GM19193 (cell line): ENCODE measurements around the gene CRTC2.

Source experiments
- POLR2A ChIP-seq: IDR thresholded peaks from 4 replicates; pipeline ENCODE4 v1.6.1; 2011; ENCODE audit not compliant: insufficient read depth, insufficient read length; ENCODE audit errors: extremely low read depth

The CRTC2 gene

DNA sequence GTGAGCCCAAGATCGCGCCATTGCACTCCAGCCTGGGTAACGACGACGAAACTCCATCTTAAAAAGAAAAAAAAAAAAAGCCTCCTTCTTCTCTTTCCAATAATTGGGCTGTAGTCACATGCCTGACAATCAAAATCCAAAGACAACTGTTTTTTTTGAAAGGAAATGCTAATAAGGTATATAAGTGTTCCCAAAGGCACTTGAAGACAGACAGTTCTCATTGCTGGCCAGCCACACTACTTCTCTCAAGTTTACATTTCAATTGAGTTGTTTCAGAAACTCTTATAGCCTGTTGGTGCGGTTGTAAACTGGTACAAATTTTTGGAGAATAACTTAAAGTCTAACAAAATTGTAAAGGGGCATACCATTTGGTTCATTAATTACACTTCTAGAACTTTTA, 58.9 kb downstream of the CRTC2 start:
- no peak for TF ChIP-seq POLR2A
